Left renal cortex interstitium (tissue), 4 donors: ENCODE measurements around the gene SEMA7A. TPM values are rescaled to one million over a fixed set of nuclear protein-coding genes. Genes with fewer than 3 reads are reported as not detected.
"Not testable (repeated sequence)": the region's sequence is repeated elsewhere in the genome, so short reads cannot be mapped to it uniquely, and the experiment has no call there.

Experiments
- DNase-seq, 4 donors: peaks; one replicate each; pipeline ENCODE4 v3.0.0-alpha.2; 2013; ENCODE audit warnings: low read depth in 4 of 4, low spot score in 2 of 4, missing footprints in 1 of 4
- polyA plus RNA-seq, 4 donors: library from polyadenylated mRNA; unstranded; fragments of 120-200 nt; gene quantifications; one replicate each; pipeline ENCODE4 v1.2.1, GENCODE V29; 2013; ENCODE audit not compliant: insufficient read length in 4 of 4

The SEMA7A gene
- polyA plus RNA-seq, result 1 to 10 TPM; 5.3 to 7.3 (median 7.2) TPM

- peak in 2 of 4 donors; percentile 66 to 71 for DNase-seq
These were observed at the start of gene SEMA7A for GRCh38 chr15:74433592-74434262. TSS of gene SEMA7A (minus strand) at chr15:74433958. CDS start at chr15:74433918, 40 bp downstream.

GRCh38 chr15:74482661-74483060 is 48.9 kb upstream of the SEMA7A start:
- DNase-seq, result no peak

- not testable (repeated sequence) for DNase-seq
These were observed 46.6 kb upstream of the SEMA7A start for GRCh38 chr15:74480364-74480763.

- not testable (repeated sequence) for DNase-seq
These were observed 37.9 kb upstream of the SEMA7A start for GRCh38 chr15:74471621-74472020.

GRCh38 chr15:74470631-74471395 is 37.1 kb upstream of the SEMA7A start:
- no peak for DNase-seq

- no peak for DNase-seq
These were observed 34.7 kb upstream of the SEMA7A start for GRCh38 chr15:74468341-74469032.

- no peak for DNase-seq
These were observed 32.8 kb upstream of the SEMA7A start for GRCh38 chr15:74466570-74466969.

- DNase-seq, result no peak
These were observed 31.1 kb upstream of the SEMA7A start for GRCh38 chr15:74464897-74465296.

GRCh38 chr15:74464216-74464615 is 30.5 kb upstream of the SEMA7A start:
- no peak for DNase-seq

GRCh38 chr15:74463634-74464033 is 29.9 kb upstream of the SEMA7A start:
- no peak for DNase-seq

- DNase-seq, result no peak
These were observed 28.2 kb upstream of the SEMA7A start for GRCh38 chr15:74461847-74462511.

GRCh38 chr15:74460871-74461846 is 27.4 kb upstream of the SEMA7A start, which contains the start of gene UBL7:
TSS of gene UBL7 (minus strand) at chr15:74461160. CDS start at chr15:74458867, 2,293 bp downstream.
- DNase-seq, result peak; percentile 80 to 97 (median 90)

GRCh38 chr15:74460298-74460697 is 26.5 kb upstream of the SEMA7A start:
- DNase-seq, result no peak

- not testable (repeated sequence) for DNase-seq
These were observed 26.0 kb upstream of the SEMA7A start for GRCh38 chr15:74459798-74460197.

GRCh38 chr15:74458473-74458872 is 24.7 kb upstream of the SEMA7A start:
- no peak for DNase-seq

GRCh38 chr15:74457036-74457435 is 23.3 kb upstream of the SEMA7A start:
- not testable (repeated sequence) for DNase-seq

- no peak for DNase-seq
These were observed 21.2 kb upstream of the SEMA7A start for GRCh38 chr15:74454764-74455500.

GRCh38 chr15:74453925-74454763 is 20.4 kb upstream of the SEMA7A start:
- no peak for DNase-seq
